Neuronal stem cell (in vitro differentiated cells): ENCODE results near the gene IL6ST.
"Not testable (repeated sequence)": the region's sequence is repeated elsewhere in the genome, so short reads cannot be mapped to it uniquely, and the experiment has no call there.

Experiments used
- DNase-seq: peaks from one replicate; pipeline ENCODE4 v3.0.0-alpha.2; 2013; ENCODE audit warnings: low spot score
- H2AFZ ChIP-seq: one replicate; pipeline ENCODE4 v1.6.1; 2013; ENCODE audit warnings: mild to moderate bottlenecking, low read length, inconsistent platforms
- H2AK5ac ChIP-seq: 2 replicates; pipeline ENCODE4 v1.6.1; 2013; ENCODE audit warnings: low read depth, mild to moderate bottlenecking, inconsistent platforms, low read length, moderate library complexity, mixed read lengths
- H2BK120ac ChIP-seq: 2 replicates; pipeline ENCODE4 v1.6.1; 2013; ENCODE audit warnings: low read depth, mild to moderate bottlenecking, inconsistent platforms, low read length, moderate library complexity, mixed read lengths
- H2BK12ac ChIP-seq: one replicate; pipeline ENCODE4 v1.6.1; 2013; ENCODE audit warnings: low read length, inconsistent platforms
- H2BK15ac ChIP-seq: 2 replicates; pipeline ENCODE4 v1.6.1; 2013; ENCODE audit warnings: mild to moderate bottlenecking, low read length, inconsistent platforms, mixed read lengths
- H2BK5ac ChIP-seq: one replicate; pipeline ENCODE4 v1.6.1; 2013; ENCODE audit warnings: inconsistent platforms, mild to moderate bottlenecking, low read length, moderate library complexity
- H3K14ac ChIP-seq: one replicate; pipeline ENCODE4 v1.6.1; 2013; ENCODE audit warnings: low read length, inconsistent platforms
- H3K18ac ChIP-seq: 2 replicates; pipeline ENCODE4 v1.6.1; 2013; ENCODE audit warnings: low read length, inconsistent platforms
- H3K23ac ChIP-seq: 2 replicates; pipeline ENCODE4 v1.6.1; 2013; ENCODE audit warnings: low read depth, mild to moderate bottlenecking, mixed read lengths, low read length, inconsistent platforms; ENCODE audit not compliant: poor library complexity
- H3K27ac ChIP-seq: replicated peaks from 3 replicates; pipeline ENCODE4 v1.5.1; 2013; ENCODE audit warnings: low read length, inconsistent platforms
- H3K27me3 ChIP-seq, 3 experiments: 2 replicates each; pipeline ENCODE4 v1.6.1; 2013; ENCODE audit warnings: low read length in 3 of 3, mild to moderate bottlenecking in 2 of 3, inconsistent platforms in 1 of 3, low read depth in 1 of 3, mixed read lengths in 1 of 3, moderate library complexity in 1 of 3; ENCODE audit not compliant: control insufficient read depth in 3 of 3, insufficient read depth in 3 of 3
- H3K36me3 ChIP-seq, 2 donors: replicated peaks in 1 of 2; 2 replicates each; pipeline ENCODE4 v1.6.1; 2013; ENCODE audit warnings: low read length in 2 of 2; ENCODE audit not compliant: control insufficient read depth in 2 of 2, insufficient read depth in 2 of 2
- H3K4ac ChIP-seq: 2 replicates; pipeline ENCODE4 v1.6.1; 2013; ENCODE audit warnings: inconsistent platforms, mild to moderate bottlenecking, low read length, moderate library complexity
- H3K4me1 ChIP-seq, 2 donors: 1 replicate in 1 of 2; 2 replicates in 1 of 2; pipeline ENCODE4 v1.6.1; 2013; ENCODE audit warnings: low read length in 2 of 2, low read depth in 1 of 2; ENCODE audit not compliant: control insufficient read depth in 2 of 2, insufficient read depth in 1 of 2
- H3K4me2 ChIP-seq: one replicate; pipeline ENCODE4 v1.6.1; 2013; ENCODE audit warnings: mild to moderate bottlenecking, low read length, inconsistent platforms; ENCODE audit not compliant: insufficient read depth, poor library complexity, severe bottlenecking
- H3K4me3 ChIP-seq, 2 donors: 2 replicates each; pipeline ENCODE4 v1.5.1; 2013; ENCODE audit warnings: low read length in 2 of 2, mild to moderate bottlenecking in 2 of 2, inconsistent platforms in 1 of 2, moderate library complexity in 1 of 2
- H3K79me1 ChIP-seq: one replicate; pipeline ENCODE4 v1.6.1; 2013; ENCODE audit warnings: low read depth, mild to moderate bottlenecking, inconsistent platforms, low read length, moderate library complexity
- H3K9ac ChIP-seq: one replicate; pipeline ENCODE4 v1.6.1; 2013; ENCODE audit warnings: mild to moderate bottlenecking, low read depth, low read length, inconsistent platforms; ENCODE audit not compliant: poor library complexity
- H3K9me3 ChIP-seq, 2 donors: replicated peaks in 1 of 2; 2 replicates each; pipeline versions ENCODE3 to v1.6.1; 2013; ENCODE audit warnings: low read length in 2 of 2, mild to moderate bottlenecking in 2 of 2, inconsistent platforms in 1 of 2, low read depth in 1 of 2, mixed read lengths in 1 of 2, moderate library complexity in 1 of 2; ENCODE audit not compliant: control insufficient read depth in 2 of 2, insufficient read depth in 1 of 2
- H4K8ac ChIP-seq: one replicate; pipeline ENCODE4 v1.6.1; 2013; ENCODE audit warnings: low read depth, mild to moderate bottlenecking, inconsistent platforms, low read length, moderate library complexity
- H4K91ac ChIP-seq: one replicate; pipeline ENCODE4 v1.6.1; 2013; ENCODE audit warnings: low read length, low read depth, mild to moderate bottlenecking, inconsistent platforms; ENCODE audit not compliant: poor library complexity
- WGBS, 2 donors: extraction: QIAGEN DNeasy Blood & Tissue Kit; methylation state at CpG; one replicate each; pipeline ENCODE4 v1.1.7; 2013; ENCODE audit warnings: missing lambda C conversion rate in 2 of 2, mixed read lengths in 1 of 2; ENCODE audit not compliant: insufficient read length in 2 of 2, insufficient replicate concordance in 1 of 2; ENCODE audit errors: extremely low coverage in 2 of 2; 5-methylcytosine and 5-hydroxymethylcytosine counted together

Gene IL6ST

DNA sequence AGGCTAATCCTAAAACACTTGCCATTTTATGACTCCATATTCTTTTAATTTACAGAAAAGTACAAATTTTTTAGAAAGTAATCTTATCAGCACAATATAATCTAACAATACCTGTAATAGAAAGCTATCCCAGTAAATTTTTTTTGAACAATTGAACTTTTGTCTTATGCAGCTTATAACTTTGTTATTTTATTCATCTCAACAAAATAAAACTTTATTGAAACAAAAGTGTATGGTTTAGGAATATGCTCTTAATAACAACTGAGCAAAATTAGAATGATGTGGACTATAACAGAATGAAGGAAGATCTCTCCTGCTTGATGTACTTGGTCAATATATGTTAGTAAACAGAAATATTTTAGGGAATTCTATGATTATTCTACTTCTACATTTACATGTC, 57.2 kb downstream of the IL6ST start:
- not testable (repeated sequence) for H4K91ac ChIP-seq, H2AK5ac ChIP-seq, H3K4me1 ChIP-seq, H3K23ac ChIP-seq, H3K14ac ChIP-seq, H3K4me2 ChIP-seq, H3K9me3 ChIP-seq, DNase-seq, H4K8ac ChIP-seq, H2BK120ac ChIP-seq, H3K4ac ChIP-seq, H3K18ac ChIP-seq, H2AFZ ChIP-seq, H3K4me3 ChIP-seq, H3K27ac ChIP-seq, H3K79me1 ChIP-seq, H3K27me3 ChIP-seq, H3K9ac ChIP-seq, H2BK5ac ChIP-seq, H2BK15ac ChIP-seq, H2BK12ac ChIP-seq
- peaks cover 2 to 53% of the 10 kb centered on the region in 2 donors for H3K36me3 ChIP-seq

DNA sequence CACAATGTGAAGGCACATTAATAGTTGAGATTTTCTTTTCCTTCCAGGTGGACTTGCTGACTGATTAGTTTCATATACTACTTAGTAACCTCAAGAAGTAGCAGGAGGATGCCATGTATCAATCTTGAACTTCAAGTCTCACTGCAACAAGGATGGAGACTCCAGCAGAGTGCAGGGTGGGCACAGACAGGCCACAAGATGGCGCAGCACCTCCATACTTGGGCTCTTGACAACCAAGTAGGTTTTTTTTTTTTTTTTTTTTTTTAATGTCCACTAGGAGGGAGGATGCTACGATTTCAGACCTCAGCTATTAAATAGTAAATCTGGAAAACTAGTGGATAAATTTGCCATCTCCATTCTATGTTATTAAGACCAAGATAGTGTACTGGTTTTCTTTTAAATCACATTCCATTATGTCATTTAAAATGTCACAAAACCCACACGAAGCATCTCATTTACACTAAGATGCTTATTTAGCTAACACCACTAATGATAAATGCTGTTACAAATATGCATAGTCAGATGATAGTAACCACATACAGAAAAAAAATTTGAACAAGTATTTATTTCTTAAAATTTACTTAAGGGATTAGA, 58.6 kb downstream of the IL6ST start:
- H3K4me3 ChIP-seq: no peak overlapping the region
- no peak overlapping the region for H2BK5ac ChIP-seq
- no peak overlapping the region for H2AK5ac ChIP-seq
- no CpG with 5 or more reads among the region's 3 CpGs for WGBS, 2 donors
- H2BK120ac ChIP-seq: no peak overlapping the region
- peak; percentile 54 for DNase-seq
- H4K91ac ChIP-seq: no peak overlapping the region
- H2AFZ ChIP-seq: no peak overlapping the region
- no peaks in the 10 kb centered on the region for H3K79me1 ChIP-seq
- no peaks in the 10 kb centered on the region for H3K4me1 ChIP-seq
- no peak overlapping the region for H3K27ac ChIP-seq
- H3K18ac ChIP-seq: no peak overlapping the region
- H3K9me3 ChIP-seq: no peaks in the 10 kb centered on the region
- H2BK12ac ChIP-seq: no peak overlapping the region
- peaks cover 0 to 39% of the 10 kb centered on the region in 2 donors for H3K36me3 ChIP-seq
- H2BK15ac ChIP-seq: no peak overlapping the region
- H3K4me2 ChIP-seq: no peak overlapping the region
- H3K9ac ChIP-seq: no peak overlapping the region
- no peak overlapping the region for H3K14ac ChIP-seq
- H4K8ac ChIP-seq: no peak overlapping the region
- H3K27me3 ChIP-seq: no peaks in the 10 kb centered on the region
- H3K23ac ChIP-seq: no peak overlapping the region
- no peak overlapping the region for H3K4ac ChIP-seq

DNA sequence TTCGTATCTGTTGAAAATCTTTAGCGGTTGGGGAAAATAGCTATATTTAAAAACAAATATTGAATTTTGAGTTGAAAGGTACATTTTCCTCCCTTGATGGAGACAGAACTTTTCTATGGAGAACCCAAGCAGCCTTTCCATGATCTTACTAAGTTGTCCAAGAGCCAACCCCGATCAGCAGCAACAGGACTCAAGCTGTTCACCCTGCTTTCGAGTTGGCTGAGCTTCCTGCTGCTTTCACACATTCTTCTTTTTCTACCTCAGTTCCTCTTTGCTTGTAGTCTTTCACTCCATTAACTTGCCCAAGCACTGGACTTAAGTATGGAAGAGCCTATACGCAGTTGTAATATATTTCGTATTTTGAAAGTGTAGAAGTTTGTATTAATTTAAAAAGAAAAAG, 59.4 kb downstream of the IL6ST start:
- no peak for DNase-seq
- H3K23ac ChIP-seq: no peak overlapping the region
- no peak overlapping the region for H3K4me3 ChIP-seq
- no peak overlapping the region for H2AK5ac ChIP-seq
- no peaks in the 10 kb centered on the region for H3K79me1 ChIP-seq
- no peak overlapping the region for H4K91ac ChIP-seq
- H3K36me3 ChIP-seq: peaks cover 0 to 31% of the 10 kb centered on the region in 2 donors
- H3K14ac ChIP-seq: no peak overlapping the region
- H3K18ac ChIP-seq: no peak overlapping the region
- H3K9ac ChIP-seq: no peak overlapping the region
- H3K27ac ChIP-seq: no peak overlapping the region
- no peak overlapping the region for H2BK12ac ChIP-seq
- no peak overlapping the region for H4K8ac ChIP-seq
- H3K4me1 ChIP-seq: no peaks in the 10 kb centered on the region
- H2AFZ ChIP-seq: no peak overlapping the region
- no peak overlapping the region for H2BK120ac ChIP-seq
- no peak overlapping the region for H3K4ac ChIP-seq
- no peak overlapping the region for H3K4me2 ChIP-seq
- H2BK15ac ChIP-seq: no peak overlapping the region
- H3K9me3 ChIP-seq: no peaks in the 10 kb centered on the region
- WGBS, 2 donors: 100% methylated on average over 2 of the region's 6 CpGs; no CpG with 5 or more reads in 1 of the 2 donors
- no peaks in the 10 kb centered on the region for H3K27me3 ChIP-seq
- H2BK5ac ChIP-seq: no peak overlapping the region

DNA sequence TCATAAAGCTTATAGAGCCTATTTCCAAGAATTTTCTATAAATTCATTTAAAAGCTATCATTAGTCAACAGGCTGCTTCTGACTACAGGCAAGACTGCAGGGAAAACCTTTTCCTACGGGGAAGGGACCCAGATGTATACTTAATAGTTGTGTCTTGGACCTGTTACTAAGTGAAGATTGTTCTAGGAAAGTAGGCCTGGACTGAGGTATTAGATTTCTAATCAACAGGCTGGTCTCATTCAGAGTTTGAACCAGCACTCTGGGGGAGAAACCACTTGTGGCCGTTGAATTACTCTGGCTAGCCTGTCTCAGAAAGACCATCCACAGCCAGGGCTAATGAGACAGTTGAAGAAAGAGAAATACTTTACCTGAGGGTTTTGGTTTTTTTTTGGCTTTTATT, 60.0 kb downstream of the IL6ST start:
- H2AK5ac ChIP-seq: no peak overlapping the region
- H3K27ac ChIP-seq: no peak overlapping the region
- H2BK12ac ChIP-seq: no peak overlapping the region
- H4K91ac ChIP-seq: no peak overlapping the region
- no peak overlapping the region for H2BK15ac ChIP-seq
- H3K4me2 ChIP-seq: no peak overlapping the region
- no peak overlapping the region for H3K9ac ChIP-seq
- H3K18ac ChIP-seq: no peak overlapping the region
- no peak overlapping the region for H3K14ac ChIP-seq
- no peak overlapping the region for H2AFZ ChIP-seq
- H3K4me1 ChIP-seq: no peaks in the 10 kb centered on the region
- no peak overlapping the region for H3K4me3 ChIP-seq
- no peaks in the 10 kb centered on the region for H3K79me1 ChIP-seq
- no peak overlapping the region for H4K8ac ChIP-seq
- no peak for DNase-seq
- H2BK120ac ChIP-seq: no peak overlapping the region
- H3K36me3 ChIP-seq: peaks cover 0 to 24% of the 10 kb centered on the region in 2 donors
- no peak overlapping the region for H2BK5ac ChIP-seq
- H3K9me3 ChIP-seq: no peaks in the 10 kb centered on the region
- no peak overlapping the region for H3K4ac ChIP-seq
- no CpG with 5 or more reads among the region's 2 CpGs for WGBS, 2 donors
- H3K23ac ChIP-seq: no peak overlapping the region
- no peaks in the 10 kb centered on the region for H3K27me3 ChIP-seq
